Neuronal stem cell (in vitro differentiated cells): ENCODE results near the gene PHF3.
"Not testable (repeated sequence)": the region's sequence is repeated elsewhere in the genome, so short reads cannot be mapped to it uniquely, and the experiment has no call there.

Experiments
- DNase-seq: peaks from one replicate; pipeline ENCODE4 v3.0.0-alpha.2; 2013; ENCODE audit warnings: low spot score
- H2AFZ ChIP-seq: one replicate; pipeline ENCODE4 v1.6.1; 2013; ENCODE audit warnings: mild to moderate bottlenecking, low read length, inconsistent platforms
- H2AK5ac ChIP-seq: 2 replicates; pipeline ENCODE4 v1.6.1; 2013; ENCODE audit warnings: low read depth, mild to moderate bottlenecking, inconsistent platforms, low read length, moderate library complexity, mixed read lengths
- H2BK120ac ChIP-seq: 2 replicates; pipeline ENCODE4 v1.6.1; 2013; ENCODE audit warnings: low read depth, mild to moderate bottlenecking, inconsistent platforms, low read length, moderate library complexity, mixed read lengths
- H2BK12ac ChIP-seq: one replicate; pipeline ENCODE4 v1.6.1; 2013; ENCODE audit warnings: low read length, inconsistent platforms
- H2BK15ac ChIP-seq: 2 replicates; pipeline ENCODE4 v1.6.1; 2013; ENCODE audit warnings: mild to moderate bottlenecking, low read length, inconsistent platforms, mixed read lengths
- H2BK5ac ChIP-seq: one replicate; pipeline ENCODE4 v1.6.1; 2013; ENCODE audit warnings: inconsistent platforms, mild to moderate bottlenecking, low read length, moderate library complexity
- H3K14ac ChIP-seq: one replicate; pipeline ENCODE4 v1.6.1; 2013; ENCODE audit warnings: low read length, inconsistent platforms
- H3K18ac ChIP-seq: 2 replicates; pipeline ENCODE4 v1.6.1; 2013; ENCODE audit warnings: low read length, inconsistent platforms
- H3K23ac ChIP-seq: 2 replicates; pipeline ENCODE4 v1.6.1; 2013; ENCODE audit warnings: low read depth, mild to moderate bottlenecking, mixed read lengths, low read length, inconsistent platforms; ENCODE audit not compliant: poor library complexity
- H3K27ac ChIP-seq: replicated peaks from 3 replicates; pipeline ENCODE4 v1.5.1; 2013; ENCODE audit warnings: low read length, inconsistent platforms
- H3K27me3 ChIP-seq, 3 experiments: 2 replicates each; pipeline ENCODE4 v1.6.1; 2013; ENCODE audit warnings: low read length in 3 of 3, mild to moderate bottlenecking in 2 of 3, inconsistent platforms in 1 of 3, low read depth in 1 of 3, mixed read lengths in 1 of 3, moderate library complexity in 1 of 3; ENCODE audit not compliant: control insufficient read depth in 3 of 3, insufficient read depth in 3 of 3
- H3K36me3 ChIP-seq, 2 donors: replicated peaks in 1 of 2; 2 replicates each; pipeline ENCODE4 v1.6.1; 2013; ENCODE audit warnings: low read length in 2 of 2; ENCODE audit not compliant: control insufficient read depth in 2 of 2, insufficient read depth in 2 of 2
- H3K4ac ChIP-seq: 2 replicates; pipeline ENCODE4 v1.6.1; 2013; ENCODE audit warnings: inconsistent platforms, mild to moderate bottlenecking, low read length, moderate library complexity
- H3K4me1 ChIP-seq, 2 donors: 1 replicate in 1 of 2; 2 replicates in 1 of 2; pipeline ENCODE4 v1.6.1; 2013; ENCODE audit warnings: low read length in 2 of 2, low read depth in 1 of 2; ENCODE audit not compliant: control insufficient read depth in 2 of 2, insufficient read depth in 1 of 2
- H3K4me2 ChIP-seq: one replicate; pipeline ENCODE4 v1.6.1; 2013; ENCODE audit warnings: mild to moderate bottlenecking, low read length, inconsistent platforms; ENCODE audit not compliant: insufficient read depth, poor library complexity, severe bottlenecking
- H3K4me3 ChIP-seq, 2 donors: 2 replicates each; pipeline ENCODE4 v1.5.1; 2013; ENCODE audit warnings: low read length in 2 of 2, mild to moderate bottlenecking in 2 of 2, inconsistent platforms in 1 of 2, moderate library complexity in 1 of 2
- H3K79me1 ChIP-seq: one replicate; pipeline ENCODE4 v1.6.1; 2013; ENCODE audit warnings: low read depth, mild to moderate bottlenecking, inconsistent platforms, low read length, moderate library complexity
- H3K9ac ChIP-seq: one replicate; pipeline ENCODE4 v1.6.1; 2013; ENCODE audit warnings: mild to moderate bottlenecking, low read depth, low read length, inconsistent platforms; ENCODE audit not compliant: poor library complexity
- H3K9me3 ChIP-seq, 2 donors: replicated peaks in 1 of 2; 2 replicates each; pipeline versions ENCODE3 to v1.6.1; 2013; ENCODE audit warnings: low read length in 2 of 2, mild to moderate bottlenecking in 2 of 2, inconsistent platforms in 1 of 2, low read depth in 1 of 2, mixed read lengths in 1 of 2, moderate library complexity in 1 of 2; ENCODE audit not compliant: control insufficient read depth in 2 of 2, insufficient read depth in 1 of 2
- H4K8ac ChIP-seq: one replicate; pipeline ENCODE4 v1.6.1; 2013; ENCODE audit warnings: low read depth, mild to moderate bottlenecking, inconsistent platforms, low read length, moderate library complexity
- H4K91ac ChIP-seq: one replicate; pipeline ENCODE4 v1.6.1; 2013; ENCODE audit warnings: low read length, low read depth, mild to moderate bottlenecking, inconsistent platforms; ENCODE audit not compliant: poor library complexity
- WGBS, 2 donors: extraction: QIAGEN DNeasy Blood & Tissue Kit; methylation state at CpG; one replicate each; pipeline ENCODE4 v1.1.7; 2013; ENCODE audit warnings: missing lambda C conversion rate in 2 of 2, mixed read lengths in 1 of 2; ENCODE audit not compliant: insufficient read length in 2 of 2, insufficient replicate concordance in 1 of 2; ENCODE audit errors: extremely low coverage in 2 of 2; 5-methylcytosine and 5-hydroxymethylcytosine counted together

Gene PHF3

GRCh38 chr6:63757275-63757674, 121.7 kb downstream of the PHF3 start:
- H2BK12ac ChIP-seq, H3K27me3 ChIP-seq, H2AFZ ChIP-seq, H3K4me1 ChIP-seq, DNase-seq, H3K4ac ChIP-seq, H4K8ac ChIP-seq, H2BK15ac ChIP-seq, H3K23ac ChIP-seq, H3K14ac ChIP-seq, H3K36me3 ChIP-seq, H3K4me2 ChIP-seq, H3K27ac ChIP-seq, H3K79me1 ChIP-seq, H3K9ac ChIP-seq, H2BK5ac ChIP-seq, H3K9me3 ChIP-seq, H4K91ac ChIP-seq, H2AK5ac ChIP-seq, H2BK120ac ChIP-seq, H3K18ac ChIP-seq, H3K4me3 ChIP-seq: not testable (repeated sequence)

GRCh38 chr6:63757826-63758225, 122.2 kb downstream of the PHF3 start:
- peaks cover 1% of the 10 kb centered on the region for H3K79me1 ChIP-seq
- no peak overlapping the region for H3K14ac ChIP-seq
- H2AK5ac ChIP-seq = no peak overlapping the region
- H2BK15ac ChIP-seq = no peak overlapping the region
- no peak overlapping the region for H3K9ac ChIP-seq
- no peak overlapping the region for H4K91ac ChIP-seq
- no peak overlapping the region for H2AFZ ChIP-seq
- H3K27me3 ChIP-seq = no peaks in the 10 kb centered on the region
- H3K4ac ChIP-seq = no peak overlapping the region
- H2BK120ac ChIP-seq = no peak overlapping the region
- H3K9me3 ChIP-seq = no peaks in the 10 kb centered on the region
- WGBS, 2 donors = no CpG with 5 or more reads among the region's 1 CpG
- no peak overlapping the region for H3K27ac ChIP-seq
- H3K18ac ChIP-seq = no peak overlapping the region
- H4K8ac ChIP-seq = no peak overlapping the region
- H2BK12ac ChIP-seq = no peak overlapping the region
- H3K4me3 ChIP-seq = no peak overlapping the region
- DNase-seq = no peak
- H3K23ac ChIP-seq = no peak overlapping the region
- H3K36me3 ChIP-seq = no peaks in the 10 kb centered on the region
- H3K4me2 ChIP-seq = no peak overlapping the region
- H3K4me1 ChIP-seq = no peaks in the 10 kb centered on the region
- no peak overlapping the region for H2BK5ac ChIP-seq

GRCh38 chr6:63759605-63760105, 124.1 kb downstream of the PHF3 start:
- Histone ChIP-seq H3K9ac (no peak overlapping the region), H2BK120ac (no peak overlapping the region), H3K4me3 (no peak overlapping the region)

GRCh38 chr6:63760199-63760598, 124.6 kb downstream of the PHF3 start:
- no peak overlapping the region for H3K18ac ChIP-seq
- H2BK12ac ChIP-seq = no peak overlapping the region
- no peak overlapping the region for H2AFZ ChIP-seq
- no peaks in the 10 kb centered on the region for H3K27me3 ChIP-seq
- H2BK5ac ChIP-seq = no peak overlapping the region
- no peak for DNase-seq
- no peak overlapping the region for H4K91ac ChIP-seq
- H3K79me1 ChIP-seq = no peaks in the 10 kb centered on the region
- no peak overlapping the region for H3K23ac ChIP-seq
- H3K9ac ChIP-seq = no peak overlapping the region
- H2BK15ac ChIP-seq = no peak overlapping the region
- H3K4me1 ChIP-seq = peaks cover 0 to 2% of the 10 kb centered on the region in 2 donors
- no peaks in the 10 kb centered on the region for H3K9me3 ChIP-seq
- no peak overlapping the region for H4K8ac ChIP-seq
- no peak overlapping the region for H2BK120ac ChIP-seq
- no peak overlapping the region for H3K14ac ChIP-seq
- H3K4me3 ChIP-seq = no peak overlapping the region
- no peak overlapping the region for H3K4me2 ChIP-seq
- no peak overlapping the region for H3K27ac ChIP-seq
- no peak overlapping the region for H3K4ac ChIP-seq
- no peak overlapping the region for H2AK5ac ChIP-seq
- no peaks in the 10 kb centered on the region for H3K36me3 ChIP-seq

More at GRCh38 chr6:63759605-63760105, 124.1 kb downstream of the PHF3 start:
- H3K36me3 ChIP-seq = no peaks in the 10 kb centered on the region
- H2AFZ ChIP-seq = no peak overlapping the region
- no peak overlapping the region for H3K14ac ChIP-seq
- no peak overlapping the region for H4K91ac ChIP-seq
- H2BK12ac ChIP-seq = no peak overlapping the region
- H2AK5ac ChIP-seq = no peak overlapping the region
- H2BK15ac ChIP-seq = no peak overlapping the region
- no peaks in the 10 kb centered on the region for H3K27me3 ChIP-seq
- no peak overlapping the region for H3K4ac ChIP-seq
- H4K8ac ChIP-seq = no peak overlapping the region
- no peak overlapping the region for H2BK5ac ChIP-seq
- no peak overlapping the region for H3K4me2 ChIP-seq
- no peak overlapping the region for H3K27ac ChIP-seq
- DNase-seq = no peak
- H3K79me1 ChIP-seq = no peaks in the 10 kb centered on the region
- peaks cover 0 to 2% of the 10 kb centered on the region in 2 donors for H3K4me1 ChIP-seq
- no peaks in the 10 kb centered on the region for H3K9me3 ChIP-seq
- no peak overlapping the region for H3K23ac ChIP-seq
- no peak overlapping the region for H3K18ac ChIP-seq
